GM21360 (cell line): ENCODE measurements around the gene KMT5C.

Source experiments
- ATAC-seq: cut with Tn5 transposase; IDR thresholded peaks from one replicate; pipeline ENCODE4 v1.9.1; 2021; ENCODE audit warnings: mild to moderate bottlenecking, moderate library complexity; ENCODE audit not compliant: unreplicated experiment

KMT5C gene

GRCh38 chr19:55339105-55339888 is at the start of gene KMT5C:
Gene KMT5C (plus strand): TSS chr19:55339876. CDS start chr19:55341937, 2,061 bp downstream.
- ATAC-seq = peak; percentile 76

GRCh38 chr19:55297267-55297666 is 42.4 kb upstream of the KMT5C start:
- ATAC-seq = no peak

GRCh38 chr19:55299991-55300390 is 39.7 kb upstream of the KMT5C start:
- ATAC-seq = no peak

- no peak for ATAC-seq
Observed at GRCh38 chr19:55300886-55301458, 38.7 kb upstream of the KMT5C start.

GRCh38 chr19:55301459-55302317 is 38.0 kb upstream of the KMT5C start:
- peak; percentile 61 for ATAC-seq

GRCh38 chr19:55302318-55302703 is 37.4 kb upstream of the KMT5C start:
- ATAC-seq = no peak

- ATAC-seq = no peak
Observed at GRCh38 chr19:55303477-55303876, 36.2 kb upstream of the KMT5C start.

GRCh38 chr19:55304279-55304978 is 35.2 kb upstream of the KMT5C start:
- ATAC-seq = no peak

GRCh38 chr19:55304980-55305379 is 34.7 kb upstream of the KMT5C start:
- no peak for ATAC-seq

- no peak for ATAC-seq
Observed at GRCh38 chr19:55305491-55305890, 34.2 kb upstream of the KMT5C start.

- ATAC-seq = no peak
Observed at GRCh38 chr19:55305983-55306562, 33.6 kb upstream of the KMT5C start.

- ATAC-seq = no peak
Observed at GRCh38 chr19:55306712-55307111, 33.0 kb upstream of the KMT5C start.

GRCh38 chr19:55308281-55308680 is 31.4 kb upstream of the KMT5C start:
- no peak for ATAC-seq

GRCh38 chr19:55309448-55309847 is 30.2 kb upstream of the KMT5C start:
- ATAC-seq = no peak

- ATAC-seq = no peak
Observed at GRCh38 chr19:55310498-55310897, 29.2 kb upstream of the KMT5C start.

GRCh38 chr19:55311397-55311796 is 28.3 kb upstream of the KMT5C start:
- ATAC-seq = no peak

- no peak for ATAC-seq
Observed at GRCh38 chr19:55311797-55312196, 27.9 kb upstream of the KMT5C start.

GRCh38 chr19:55312621-55313512 is 26.8 kb upstream of the KMT5C start:
- ATAC-seq = no peak

GRCh38 chr19:55314396-55314795 is 25.3 kb upstream of the KMT5C start:
- no peak for ATAC-seq
